OCI-LY1 (cell line): ENCODE results near the gene MARVELD2.
"Not testable (repeated sequence)": the region's sequence is repeated elsewhere in the genome, so short reads cannot be mapped to it uniquely, and the experiment has no call there.

Experiments
- H2AFZ ChIP-seq: fragments of 200-600 bp; sonication (generic), shearing (Covaris generic); 2 replicates; pipeline ENCODE4 v1.6.0; 2014; ENCODE audit warnings: antibody characterized with exemption, mild to moderate bottlenecking, low read length
- H3F3A ChIP-seq: fragments of 200-600 bp; sonication (generic), shearing (Covaris generic); 2 replicates; pipeline ENCODE4 v1.6.0; 2014; ENCODE audit warnings: mild to moderate bottlenecking, antibody characterized with exemption, low read length, moderate library complexity; ENCODE audit not compliant: insufficient read depth
- H3K27ac ChIP-seq: fragments of 200-600 bp; sonication (generic); 2 replicates; pipeline ENCODE4 v1.5.1; 2014; ENCODE audit warnings: low read length, mixed run types, mild to moderate bottlenecking, low read depth; ENCODE audit not compliant: poor library complexity, severe bottlenecking
- H3K27me3 ChIP-seq: fragments of 200-600 bp; sonication (generic); 2 replicates; pipeline ENCODE4 v1.6.0; 2014; ENCODE audit warnings: antibody characterized with exemption, mild to moderate bottlenecking, low read length, moderate library complexity; ENCODE audit not compliant: insufficient read depth
- H3K36me3 ChIP-seq: fragments of 200-600 bp; sonication (generic); 2 replicates; pipeline ENCODE4 v1.6.1; 2014; ENCODE audit warnings: mild to moderate bottlenecking, antibody characterized with exemption, low read length, moderate library complexity, mixed read lengths; ENCODE audit not compliant: insufficient read depth
- H3K4me1 ChIP-seq: fragments of 200-600 bp; sonication (generic); 2 replicates; pipeline ENCODE4 v1.5.1; 2014; ENCODE audit warnings: mild to moderate bottlenecking, low read length, moderate library complexity; ENCODE audit not compliant: insufficient read depth, severe bottlenecking
- H3K4me2 ChIP-seq: fragments of 200-600 bp; sonication (generic), shearing (Covaris generic); 2 replicates; pipeline ENCODE4 v1.6.1; 2014; ENCODE audit warnings: low read length
- H3K4me3 ChIP-seq: fragments of 200-600 bp; sonication (generic); 2 replicates; pipeline ENCODE4 v1.5.1; 2014; ENCODE audit warnings: low read length, low read depth, mild to moderate bottlenecking, mixed read lengths; ENCODE audit not compliant: poor library complexity, severe bottlenecking
- H3K79me2 ChIP-seq: fragments of 200-600 bp; shearing (Covaris generic); 2 replicates; pipeline ENCODE4 v1.6.1; 2016; ENCODE audit warnings: mixed run types, low read length, mixed read lengths; ENCODE audit not compliant: insufficient read depth
- H3K9ac ChIP-seq: fragments of 200-600 bp; sonication (generic), shearing (Covaris generic); 2 replicates; pipeline ENCODE4 v1.6.1; 2014; ENCODE audit warnings: mild to moderate bottlenecking, low read length, mixed read lengths
- H3K9me2 ChIP-seq: fragments of 200-600 bp; sonication (generic), shearing (Covaris generic); 2 replicates; pipeline ENCODE4 v1.6.1; 2014; ENCODE audit warnings: low read depth, mild to moderate bottlenecking, low read length, mixed read lengths
- H3K9me3 ChIP-seq: fragments of 200-600 bp; shearing (Covaris generic); 2 replicates; pipeline ENCODE4 v1.6.1; 2014; ENCODE audit warnings: low read length, mixed read lengths
- H4K20me1 ChIP-seq: fragments of 200-600 bp; sonication (generic), shearing (Covaris generic); 2 replicates; pipeline ENCODE4 v1.6.0; 2016; ENCODE audit warnings: mild to moderate bottlenecking, low read length; ENCODE audit not compliant: insufficient read depth
- EZH2 ChIP-seq: fragments of 200-600 bp; sonication (generic), shearing (Covaris generic); IDR thresholded peaks from 2 replicates; pipeline ENCODE4 v1.8.0; 2017; ENCODE audit warnings: borderline replicate concordance, mixed run types, mild to moderate bottlenecking, antibody characterized with exemption, low read length, moderate library complexity, mixed read lengths
- TF ChIP-seq, protein P1 (sequence below): fragments of 200-600 bp; sonication (generic), shearing (Covaris generic); IDR thresholded peaks from 2 replicates; pipeline ENCODE4 v1.5.1; 2017; ENCODE audit warnings: mild to moderate bottlenecking, antibody characterized with exemption, low read length, moderate library complexity, mixed read lengths

Gene MARVELD2

DNA sequence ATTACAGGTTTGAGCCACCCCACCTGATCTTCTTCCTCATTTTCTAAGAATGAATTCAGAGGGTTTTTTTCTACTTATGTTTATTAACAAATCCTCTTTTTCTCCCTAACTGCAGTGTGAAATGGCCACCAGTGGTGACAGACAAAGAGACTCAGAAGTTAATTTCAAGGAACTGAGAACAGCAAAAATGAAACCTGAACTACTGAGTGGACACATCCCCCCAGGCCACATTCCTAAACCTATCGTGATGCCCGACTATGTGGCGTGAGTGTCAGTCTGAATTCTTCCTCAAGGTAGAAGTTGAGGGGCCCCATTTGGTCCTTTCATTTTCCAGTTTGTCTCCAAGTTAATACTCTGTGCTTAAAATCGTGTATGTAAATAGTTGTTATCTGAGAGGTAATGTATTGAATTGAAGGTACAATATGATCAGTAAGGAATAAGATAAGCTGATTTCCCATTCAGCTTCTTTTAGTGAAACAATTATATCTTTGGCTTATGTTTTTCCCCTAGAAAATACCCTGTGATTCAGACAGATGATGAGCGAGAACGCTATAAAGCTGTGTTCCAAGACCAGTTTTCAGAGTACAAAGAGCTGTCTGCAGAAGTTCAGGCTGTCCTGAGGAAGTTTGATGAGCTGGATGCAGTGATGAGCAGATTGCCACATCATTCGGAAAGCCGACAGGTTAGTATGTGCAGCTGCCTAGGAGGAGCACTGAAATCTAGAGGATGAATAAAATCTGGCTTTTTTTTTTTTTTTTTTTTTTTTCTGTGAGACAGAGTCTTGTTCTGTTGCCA, 17.7 kb downstream of the MARVELD2 start:
- Histone ChIP-seq H4K20me1 (no peaks in the 10 kb centered on the region), H3F3A (no peaks in the 10 kb centered on the region), H3K4me3 (no peak overlapping the region), H3K9me3 (no peaks in the 10 kb centered on the region), H3K36me3 (peaks cover 3% of the 10 kb centered on the region; the same call in 1 of the 2 replicates), H3K4me2 (no peak overlapping the region), H3K27ac (no peak overlapping the region), H3K9me2 (no peaks in the 10 kb centered on the region), H2AFZ (no peak overlapping the region), H3K9ac (no peak overlapping the region), H3K79me2 (no peaks in the 10 kb centered on the region), H3K27me3 (no peaks in the 10 kb centered on the region), H3K4me1 (no peaks in the 10 kb centered on the region)
- TF ChIP-seq EZH2, result no peak
- TF ChIP-seq, protein P1, sequence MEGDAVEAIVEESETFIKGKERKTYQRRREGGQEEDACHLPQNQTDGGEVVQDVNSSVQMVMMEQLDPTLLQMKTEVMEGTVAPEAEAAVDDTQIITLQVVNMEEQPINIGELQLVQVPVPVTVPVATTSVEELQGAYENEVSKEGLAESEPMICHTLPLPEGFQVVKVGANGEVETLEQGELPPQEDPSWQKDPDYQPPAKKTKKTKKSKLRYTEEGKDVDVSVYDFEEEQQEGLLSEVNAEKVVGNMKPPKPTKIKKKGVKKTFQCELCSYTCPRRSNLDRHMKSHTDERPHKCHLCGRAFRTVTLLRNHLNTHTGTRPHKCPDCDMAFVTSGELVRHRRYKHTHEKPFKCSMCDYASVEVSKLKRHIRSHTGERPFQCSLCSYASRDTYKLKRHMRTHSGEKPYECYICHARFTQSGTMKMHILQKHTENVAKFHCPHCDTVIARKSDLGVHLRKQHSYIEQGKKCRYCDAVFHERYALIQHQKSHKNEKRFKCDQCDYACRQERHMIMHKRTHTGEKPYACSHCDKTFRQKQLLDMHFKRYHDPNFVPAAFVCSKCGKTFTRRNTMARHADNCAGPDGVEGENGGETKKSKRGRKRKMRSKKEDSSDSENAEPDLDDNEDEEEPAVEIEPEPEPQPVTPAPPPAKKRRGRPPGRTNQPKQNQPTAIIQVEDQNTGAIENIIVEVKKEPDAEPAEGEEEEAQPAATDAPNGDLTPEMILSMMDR, result no peak

DNA sequence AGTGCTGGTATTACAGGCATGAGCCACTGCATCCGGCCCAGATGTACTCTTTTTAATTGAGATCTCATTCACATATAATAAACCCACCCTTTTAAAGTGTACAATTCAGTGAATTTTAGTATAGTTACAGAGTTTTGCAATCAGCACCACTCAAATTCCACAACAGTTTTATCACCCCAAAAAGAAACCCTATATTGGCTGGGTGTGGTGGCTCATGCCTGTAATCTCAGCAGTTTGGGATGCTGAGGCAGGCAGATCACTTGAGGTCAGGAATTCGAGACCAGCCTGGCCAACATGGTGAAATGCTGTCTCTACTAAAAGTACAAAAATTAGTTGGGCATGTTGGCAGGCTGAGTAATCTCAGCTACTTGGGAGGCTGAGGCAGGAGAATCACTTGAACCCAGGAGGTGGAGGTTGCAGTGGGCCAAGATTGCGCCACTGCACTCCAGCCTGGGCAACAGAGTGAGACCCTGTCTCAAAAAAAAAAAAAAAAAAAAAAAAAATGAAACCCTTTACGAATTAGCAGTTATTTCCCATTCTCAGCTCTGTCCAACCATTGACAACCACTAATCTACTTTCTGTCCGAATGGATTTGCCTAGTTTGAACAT, 20.5 kb downstream of the MARVELD2 start:
- H3K9me2 ChIP-seq, H3F3A ChIP-seq, H3K27me3 ChIP-seq, H3K9ac ChIP-seq, H3K4me2 ChIP-seq, H3K4me1 ChIP-seq, H3K36me3 ChIP-seq, H4K20me1 ChIP-seq, H2AFZ ChIP-seq, H3K4me3 ChIP-seq, H3K27ac ChIP-seq, H3K79me2 ChIP-seq, H3K9me3 ChIP-seq: not testable (repeated sequence)

DNA sequence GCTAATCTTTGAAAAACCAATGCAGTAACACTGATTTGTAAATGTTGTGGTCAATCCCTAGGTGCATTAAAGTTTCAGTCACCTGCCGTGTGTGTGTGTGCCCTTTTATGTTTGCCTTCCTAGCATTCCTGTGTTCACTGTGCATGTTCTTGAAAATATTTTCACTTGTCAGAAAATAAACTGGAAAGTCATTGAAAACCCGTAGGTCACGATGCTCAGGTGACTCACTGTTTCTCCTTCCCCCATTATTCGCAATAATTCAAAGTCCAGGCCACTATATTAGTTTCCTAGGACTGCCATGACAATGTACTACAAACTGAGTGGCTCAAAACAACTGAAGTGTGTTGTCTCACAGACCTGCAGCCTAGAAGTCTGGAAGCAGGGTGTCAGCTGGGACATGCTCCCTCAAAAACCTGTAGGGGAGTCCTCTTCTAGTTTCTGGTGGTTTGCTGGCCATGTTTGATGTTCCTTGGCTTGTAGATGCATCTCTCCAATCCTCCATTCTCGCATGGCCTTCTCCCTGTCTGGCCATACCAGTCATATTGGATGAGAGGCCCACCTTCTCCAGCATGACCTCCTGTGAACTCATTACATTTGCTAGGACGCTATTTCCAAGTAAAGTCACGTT, 29.3 kb downstream of the MARVELD2 start:
- H3K27ac ChIP-seq, result no peak overlapping the region
- H3K9ac ChIP-seq, result no peak overlapping the region
- H3K36me3 ChIP-seq, result no peaks in the 10 kb centered on the region
- no peaks in the 10 kb centered on the region for H3K27me3 ChIP-seq
- H3F3A ChIP-seq, result no peaks in the 10 kb centered on the region
- H3K9me3 ChIP-seq, result no peaks in the 10 kb centered on the region
- no peak overlapping the region for H2AFZ ChIP-seq
- no peak overlapping the region for H3K4me3 ChIP-seq
- no peaks in the 10 kb centered on the region for H3K79me2 ChIP-seq
- TF ChIP-seq, protein P1, result no peak
- no peak for TF ChIP-seq EZH2
- H3K4me1 ChIP-seq, result no peaks in the 10 kb centered on the region
- H3K4me2 ChIP-seq, result no peak overlapping the region
- no peaks in the 10 kb centered on the region for H3K9me2 ChIP-seq
- no peaks in the 10 kb centered on the region for H4K20me1 ChIP-seq
